Brain microvascular endothelial cell (primary cell): ENCODE data around the gene ZNF232.
"Not testable (repeated sequence)": the region's sequence is repeated elsewhere in the genome, so short reads cannot be mapped to it uniquely, and the experiment has no call there.

Experiments
- DNase-seq: peaks from one replicate; pipeline ENCODE4 v3.0.0-alpha.2; 2020
- H3K27ac ChIP-seq: fragments of 250-450 bp; sonication (Bioruptor Pico); 2 replicates; pipeline ENCODE4 v1.5.1; 2020; ENCODE audit warnings: mild to moderate bottlenecking, moderate library complexity
- H3K27me3 ChIP-seq: fragments of 250-450 bp; sonication (Bioruptor Pico); replicated peaks from 2 replicates; pipeline ENCODE4 v1.5.1; 2020; ENCODE audit warnings: mild to moderate bottlenecking
- H3K36me3 ChIP-seq: fragments of 250-450 bp; sonication (Bioruptor Pico); replicated peaks from 2 replicates; pipeline ENCODE4 v1.5.1; 2020; ENCODE audit warnings: mild to moderate bottlenecking
- H3K4me3 ChIP-seq: 2 replicates; pipeline ENCODE4 v1.5.1; 2011; ENCODE audit warnings: low read depth, mild to moderate bottlenecking, control low read depth, low read length, moderate library complexity
- CTCF ChIP-seq: IDR thresholded peaks from 2 replicates; pipeline ENCODE4 v1.5.1; 2011; ENCODE audit warnings: low read depth, mild to moderate bottlenecking, moderate library complexity, low read length, control low read depth, inconsistent platforms; ENCODE audit errors: missing control alignments
- in situ Hi-C: cut with HindIII; loops from 2 replicates; pipeline ENCODE4 v1.10.0; 2017; ENCODE audit warnings: low sequenced_read_pairs, low pct_ligation_motif_present

The ZNF232 gene

DNA sequence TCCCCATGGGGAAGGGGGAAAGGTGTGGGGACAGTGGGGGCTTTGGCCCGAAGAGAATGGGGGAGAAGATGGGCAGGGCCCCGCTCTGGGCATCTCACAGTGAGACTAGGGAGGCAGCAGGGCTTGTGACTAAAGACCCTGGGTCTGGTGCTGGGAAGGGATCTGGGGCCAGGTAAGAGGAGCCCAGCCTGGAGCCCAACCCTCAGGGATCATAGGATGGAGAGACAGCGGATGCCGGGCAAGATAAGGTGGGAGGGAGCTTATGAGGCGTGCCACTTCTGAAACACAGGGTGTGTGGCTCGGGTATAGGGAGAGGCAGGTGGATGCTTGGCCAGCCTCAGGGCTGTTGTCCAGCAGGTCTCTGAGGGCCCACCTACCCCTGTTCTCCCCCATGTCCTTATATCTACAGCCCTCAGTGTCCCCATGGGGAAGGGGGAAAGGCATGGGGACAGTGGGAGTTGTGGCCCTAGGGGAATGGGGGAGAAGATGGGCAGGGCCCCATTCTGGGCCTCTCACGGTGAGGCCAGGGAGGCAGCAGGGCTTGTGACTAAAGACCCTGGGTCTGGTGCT is 19.6 kb upstream of the ZNF232 start:
- no peak overlapping the region for H3K4me3 ChIP-seq
- H3K27me3 ChIP-seq = no peaks in the 10 kb centered on the region
- no peak overlapping the region for H3K27ac ChIP-seq
- in situ Hi-C loops = no loop called here
- no peaks in the 10 kb centered on the region for H3K36me3 ChIP-seq
- DNase-seq = no peak
- no peak for TF ChIP-seq CTCF

DNA sequence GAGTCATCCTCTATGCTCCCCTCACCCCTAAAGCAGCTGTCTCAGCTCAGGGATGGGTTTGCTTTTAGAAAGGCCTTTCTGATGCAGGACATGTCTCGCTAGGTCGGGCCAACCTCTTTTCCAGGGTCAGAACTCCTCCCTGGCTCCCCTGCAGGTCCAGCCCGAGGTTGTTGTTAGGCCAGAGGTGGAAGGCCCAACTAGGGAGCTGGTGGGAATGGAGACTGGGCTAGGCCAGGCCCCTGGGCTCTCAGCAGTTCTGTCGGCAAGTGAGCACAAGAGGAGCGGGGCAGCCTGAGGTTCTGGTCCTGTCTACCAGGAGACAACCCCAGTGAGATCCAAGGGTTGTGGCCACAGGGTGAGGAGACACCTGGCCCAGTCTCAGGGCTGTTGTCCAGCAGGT is 19.0 kb upstream of the ZNF232 start:
- H3K27ac ChIP-seq, H3K4me3 ChIP-seq, DNase-seq, in situ Hi-C loops, H3K36me3 ChIP-seq, H3K27me3 ChIP-seq: not testable (repeated sequence)

DNA sequence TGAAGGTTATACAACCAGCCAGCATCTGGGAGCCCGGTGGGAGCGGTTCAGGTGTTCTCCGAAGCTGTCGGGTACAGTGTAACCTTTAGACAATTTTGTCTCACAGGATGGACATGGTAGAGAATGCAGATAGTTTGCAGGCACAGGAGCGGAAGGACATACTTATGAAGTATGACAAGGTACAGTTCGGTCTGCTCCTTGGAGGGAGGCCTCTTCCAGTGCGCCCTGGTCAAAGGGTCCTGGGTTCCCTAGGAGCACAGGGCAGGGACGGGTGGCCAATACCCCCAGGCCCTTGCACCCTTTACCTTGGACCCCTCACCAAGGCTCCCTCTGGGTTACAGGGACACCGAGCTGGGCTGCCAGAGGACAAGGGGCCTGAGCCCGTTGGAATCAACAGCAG is 18.6 kb upstream of the ZNF232 start:
- DNase-seq, in situ Hi-C loops, H3K36me3 ChIP-seq, H3K27ac ChIP-seq, H3K27me3 ChIP-seq, H3K4me3 ChIP-seq: not testable (repeated sequence)

DNA sequence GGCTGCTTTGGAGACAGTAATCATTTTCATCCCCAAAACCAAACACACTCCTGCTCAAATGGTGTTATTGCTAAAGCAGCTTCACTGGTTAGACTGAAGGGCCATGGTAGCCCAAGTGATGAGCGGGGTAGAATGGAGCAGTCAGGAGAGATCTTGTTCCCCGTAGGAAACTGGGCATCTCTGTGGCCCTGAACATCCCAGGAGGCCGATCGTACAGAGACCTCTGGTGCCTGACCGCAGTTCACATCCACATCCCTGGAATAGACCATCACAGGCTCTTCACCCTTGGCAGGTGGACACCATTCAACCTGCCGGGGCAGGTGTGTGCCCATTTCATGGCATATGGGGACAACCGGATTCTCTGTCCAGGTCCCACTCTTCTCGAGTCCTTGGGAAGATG is 18.1 kb upstream of the ZNF232 start:
- H3K36me3 ChIP-seq, in situ Hi-C loops, H3K27ac ChIP-seq, DNase-seq, H3K4me3 ChIP-seq, H3K27me3 ChIP-seq: not testable (repeated sequence)

DNA sequence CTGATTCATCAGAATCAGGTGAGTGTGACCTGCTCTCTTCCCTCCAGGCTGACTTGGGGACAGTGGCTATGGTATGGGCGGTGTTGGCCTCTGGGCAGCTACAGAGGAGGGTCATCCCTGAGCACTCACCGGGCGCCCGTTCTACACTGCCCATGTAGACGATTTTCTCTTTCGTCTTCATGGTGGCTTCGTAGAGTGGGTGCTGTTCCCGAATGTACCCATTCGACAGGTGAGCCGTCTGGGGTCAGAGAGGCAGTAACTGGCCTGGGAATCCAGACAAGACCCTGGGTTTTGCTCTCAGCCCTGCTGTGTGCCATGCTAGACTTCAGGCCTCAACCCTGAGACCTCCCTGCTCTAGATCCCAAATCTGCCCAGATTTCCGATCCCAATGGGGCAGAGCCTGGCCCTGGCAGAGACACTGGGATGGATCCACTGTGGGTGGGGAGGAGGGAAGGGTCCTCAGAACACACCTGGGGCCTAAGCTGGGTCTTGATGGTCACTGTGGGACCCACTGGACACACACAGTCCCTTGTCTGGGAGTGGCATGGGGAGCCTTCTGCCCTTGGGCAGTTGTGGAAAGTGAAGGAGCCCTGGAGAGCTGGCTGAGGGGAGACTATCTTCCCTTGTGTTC is 17.3 kb upstream of the ZNF232 start:
- no peak for TF ChIP-seq CTCF
- no peak overlapping the region for H3K4me3 ChIP-seq
- H3K27ac ChIP-seq = no peak overlapping the region
- H3K27me3 ChIP-seq = no peaks in the 10 kb centered on the region
- H3K36me3 ChIP-seq = no peaks in the 10 kb centered on the region
- in situ Hi-C loops = no loop called here
- no peak for DNase-seq

DNA sequence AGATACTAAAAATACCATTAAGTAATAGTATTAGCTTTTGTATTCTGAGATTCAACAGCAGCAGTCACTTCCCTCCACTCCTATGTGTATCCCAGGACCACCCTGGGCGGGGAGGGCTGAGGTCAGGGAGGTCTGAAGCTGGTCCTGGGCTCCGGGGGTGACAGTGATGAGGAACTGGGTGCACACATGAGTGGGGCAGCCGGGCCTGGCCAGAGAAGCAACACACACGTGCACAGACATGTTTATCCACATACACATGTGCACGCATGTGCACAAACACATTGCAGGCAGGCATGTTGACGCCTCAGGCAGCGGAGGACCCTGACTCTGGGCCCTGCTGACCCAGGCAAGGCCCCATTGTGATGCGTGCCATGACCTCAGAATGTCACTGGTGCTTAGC is 16.7 kb upstream of the ZNF232 start:
- H3K27ac ChIP-seq, H3K27me3 ChIP-seq, H3K36me3 ChIP-seq, DNase-seq, H3K4me3 ChIP-seq, in situ Hi-C loops: not testable (repeated sequence)

DNA sequence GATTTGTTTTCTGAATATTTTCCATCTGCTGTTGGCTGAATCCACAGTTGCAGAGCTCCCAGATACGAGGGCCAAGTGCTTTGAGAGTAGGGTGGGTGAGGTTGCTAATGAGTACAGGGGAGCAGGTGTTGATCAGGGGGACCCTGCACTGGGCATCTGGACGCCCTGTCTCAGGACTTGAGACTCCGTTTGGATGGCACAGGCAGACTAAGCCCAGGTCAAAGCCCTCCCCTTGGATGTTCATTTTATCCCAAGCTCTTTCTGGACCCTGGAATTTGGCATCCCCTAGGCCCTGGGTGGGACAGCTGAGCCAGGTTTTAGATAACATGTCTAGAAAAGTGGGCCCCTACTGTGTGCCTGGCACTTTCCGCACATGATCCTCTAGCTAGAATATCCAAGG is 16.2 kb upstream of the ZNF232 start:
- TF ChIP-seq CTCF = no peak
- Histone ChIP-seq H3K27me3 (peaks cover 2% of the 10 kb centered on the region), H3K4me3 (no peak overlapping the region), H3K27ac (no peak overlapping the region), H3K36me3 (no peaks in the 10 kb centered on the region)
- DNase-seq = no peak
- in situ Hi-C loops = no loop called here

GRCh38 chr17:5126719-5127488 is 15.2 kb upstream of the ZNF232 start:
- DNase-seq = no peak
- Histone ChIP-seq H3K27me3 (peaks cover 7% of the 10 kb centered on the region), H3K36me3 (no peaks in the 10 kb centered on the region), H3K4me3 (no peak overlapping the region), H3K27ac (no peak overlapping the region)
- no peak for TF ChIP-seq CTCF
- in situ Hi-C loops = no loop called here

GRCh38 chr17:5124896-5125295 is 13.2 kb upstream of the ZNF232 start:
- H3K27ac ChIP-seq, in situ Hi-C loops, DNase-seq, H3K4me3 ChIP-seq, H3K36me3 ChIP-seq, H3K27me3 ChIP-seq: not testable (repeated sequence)

DNA sequence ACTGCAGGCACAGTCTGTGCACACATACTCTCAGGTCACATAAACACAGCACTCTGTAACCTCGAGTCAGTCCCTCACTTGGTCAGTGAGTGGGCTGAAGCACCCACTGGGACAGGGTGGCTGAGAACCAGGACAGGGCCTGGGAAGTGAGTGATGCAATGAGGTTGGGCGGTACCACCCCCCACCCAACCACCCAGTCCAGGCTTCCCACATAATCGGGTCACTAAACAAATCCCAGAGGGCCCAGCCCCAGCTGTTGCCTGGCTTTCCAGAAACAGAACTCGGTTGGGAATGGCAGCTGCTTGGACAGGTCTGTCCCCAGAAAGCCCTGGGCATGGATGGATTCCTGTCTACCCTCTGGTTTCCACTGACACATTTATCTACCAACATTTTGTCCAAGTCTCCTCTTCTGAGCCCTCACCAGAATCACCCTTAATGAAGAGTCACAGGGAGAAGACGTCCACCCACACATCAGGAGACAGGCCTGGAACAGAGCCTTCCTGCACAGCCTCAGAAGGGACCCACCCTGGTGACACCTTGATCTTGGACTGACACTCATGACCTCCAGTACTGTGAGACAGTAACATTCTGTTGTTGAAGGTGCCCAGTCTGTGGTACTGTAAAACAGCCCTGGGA is 12.6 kb upstream of the ZNF232 start:
- H3K27ac ChIP-seq, DNase-seq, H3K4me3 ChIP-seq, H3K36me3 ChIP-seq, in situ Hi-C loops, H3K27me3 ChIP-seq: not testable (repeated sequence)
